AG09319 (cell line): ENCODE data around the gene PRKG2.

Source experiments
- DNase-seq: peaks from one replicate; pipeline ENCODE4 v3.0.0-alpha.2; 2010; ENCODE audit warnings: low read depth; ENCODE audit errors: extremely low read depth
- TF ChIP-seq, protein P1 (sequence below): IDR thresholded peaks from 2 replicates; pipeline ENCODE4 v1.5.1; 2011; ENCODE audit warnings: low read depth, mild to moderate bottlenecking, inconsistent platforms, low read length, moderate library complexity

Gene PRKG2

DNA sequence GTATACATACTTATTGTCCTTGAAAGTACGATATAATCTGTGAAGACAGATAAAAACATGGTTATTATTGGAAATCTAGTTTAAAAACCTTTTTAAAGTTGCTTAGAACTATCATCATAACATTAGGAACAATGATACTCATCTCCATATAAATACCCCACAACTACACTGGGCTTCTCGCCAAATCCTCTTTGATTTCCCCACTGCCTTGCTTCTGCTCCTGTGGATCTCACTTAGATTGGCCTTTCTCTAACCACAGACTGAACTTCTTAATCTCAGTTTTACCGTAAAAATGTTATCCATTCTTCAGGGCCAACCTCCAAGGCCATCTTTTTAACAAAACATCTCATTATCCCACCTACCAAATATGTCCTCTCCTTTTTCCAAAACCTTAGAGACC is 77.6 kb downstream of the PRKG2 start:
- TF ChIP-seq, protein P1, sequence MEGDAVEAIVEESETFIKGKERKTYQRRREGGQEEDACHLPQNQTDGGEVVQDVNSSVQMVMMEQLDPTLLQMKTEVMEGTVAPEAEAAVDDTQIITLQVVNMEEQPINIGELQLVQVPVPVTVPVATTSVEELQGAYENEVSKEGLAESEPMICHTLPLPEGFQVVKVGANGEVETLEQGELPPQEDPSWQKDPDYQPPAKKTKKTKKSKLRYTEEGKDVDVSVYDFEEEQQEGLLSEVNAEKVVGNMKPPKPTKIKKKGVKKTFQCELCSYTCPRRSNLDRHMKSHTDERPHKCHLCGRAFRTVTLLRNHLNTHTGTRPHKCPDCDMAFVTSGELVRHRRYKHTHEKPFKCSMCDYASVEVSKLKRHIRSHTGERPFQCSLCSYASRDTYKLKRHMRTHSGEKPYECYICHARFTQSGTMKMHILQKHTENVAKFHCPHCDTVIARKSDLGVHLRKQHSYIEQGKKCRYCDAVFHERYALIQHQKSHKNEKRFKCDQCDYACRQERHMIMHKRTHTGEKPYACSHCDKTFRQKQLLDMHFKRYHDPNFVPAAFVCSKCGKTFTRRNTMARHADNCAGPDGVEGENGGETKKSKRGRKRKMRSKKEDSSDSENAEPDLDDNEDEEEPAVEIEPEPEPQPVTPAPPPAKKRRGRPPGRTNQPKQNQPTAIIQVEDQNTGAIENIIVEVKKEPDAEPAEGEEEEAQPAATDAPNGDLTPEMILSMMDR: no peak
- no peak for DNase-seq

DNA sequence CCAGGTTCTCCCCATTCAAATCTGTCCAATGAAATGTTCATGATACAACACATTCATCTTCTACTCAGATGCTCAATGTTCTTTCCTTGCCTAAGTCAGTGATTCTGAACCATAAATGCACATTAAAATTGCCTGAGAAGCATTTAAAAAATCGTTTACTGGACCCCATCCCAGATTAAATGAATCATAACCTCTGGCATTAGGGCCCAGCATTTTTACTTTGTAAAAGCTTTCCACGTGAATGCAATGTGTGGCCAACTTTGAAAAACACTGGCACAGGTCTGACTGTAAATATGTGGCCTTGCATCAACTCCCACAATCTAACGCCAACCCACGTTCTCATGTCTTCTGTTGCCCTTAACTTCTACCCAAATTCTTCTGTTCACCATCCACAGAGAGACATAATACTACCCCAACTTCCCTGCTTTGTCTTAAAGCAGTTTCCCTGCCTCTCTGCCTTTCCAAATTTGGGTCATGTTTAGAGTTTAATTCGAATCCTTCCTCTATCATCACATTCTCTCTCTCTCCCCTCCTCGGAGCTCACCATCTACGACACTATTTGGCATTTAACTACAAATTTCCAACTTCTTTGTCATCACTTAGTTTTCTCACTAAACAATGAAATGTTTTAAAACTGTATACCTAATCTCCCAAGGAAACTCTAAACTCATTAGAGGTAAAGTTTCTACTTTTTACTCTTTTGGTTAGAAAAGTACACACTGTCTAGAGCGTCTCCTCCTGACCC is 78.7 kb downstream of the PRKG2 start:
- TF ChIP-seq, protein P1: no peak
- DNase-seq: peak; percentile 85

DNA sequence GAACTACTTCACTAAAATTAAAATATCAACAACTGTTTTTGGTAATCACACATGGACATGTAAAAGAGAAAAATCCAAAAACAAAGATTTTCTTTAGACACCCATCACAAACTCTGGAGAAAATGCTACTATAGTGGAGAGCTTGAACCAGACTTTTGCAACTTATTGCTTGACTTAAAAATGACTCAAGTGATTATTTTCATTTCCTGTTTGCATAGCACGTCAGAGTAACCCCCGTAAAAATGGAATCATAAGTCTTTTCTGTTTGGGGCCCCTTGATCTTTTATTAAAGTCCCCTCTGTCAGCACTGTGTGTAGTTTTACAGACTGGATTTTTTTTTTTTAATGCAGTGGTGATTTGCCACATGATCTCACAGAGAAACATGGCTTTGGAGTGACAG is 79.5 kb downstream of the PRKG2 start:
- no peak for DNase-seq
- TF ChIP-seq, protein P1: no peak

DNA sequence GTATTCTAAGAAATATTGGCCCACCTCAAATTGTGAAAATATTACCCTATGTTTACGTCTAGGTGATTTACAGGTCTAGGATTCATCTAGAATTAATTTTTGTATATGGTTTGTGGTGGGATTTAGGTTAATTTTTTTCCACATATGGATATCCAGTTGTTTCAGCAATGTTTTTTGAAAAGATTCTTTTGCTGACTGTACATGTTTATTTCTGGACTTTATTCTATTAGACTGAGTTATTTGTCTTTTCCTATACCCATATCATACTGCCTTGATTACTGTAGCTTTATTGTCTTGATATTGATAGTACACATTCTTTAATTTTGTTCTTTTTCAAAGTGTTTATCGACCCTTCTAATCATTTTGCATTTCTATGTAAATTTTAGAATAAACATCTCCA is 83.5 kb downstream of the PRKG2 start:
- no peak for DNase-seq
- TF ChIP-seq, protein P1: no peak

DNA sequence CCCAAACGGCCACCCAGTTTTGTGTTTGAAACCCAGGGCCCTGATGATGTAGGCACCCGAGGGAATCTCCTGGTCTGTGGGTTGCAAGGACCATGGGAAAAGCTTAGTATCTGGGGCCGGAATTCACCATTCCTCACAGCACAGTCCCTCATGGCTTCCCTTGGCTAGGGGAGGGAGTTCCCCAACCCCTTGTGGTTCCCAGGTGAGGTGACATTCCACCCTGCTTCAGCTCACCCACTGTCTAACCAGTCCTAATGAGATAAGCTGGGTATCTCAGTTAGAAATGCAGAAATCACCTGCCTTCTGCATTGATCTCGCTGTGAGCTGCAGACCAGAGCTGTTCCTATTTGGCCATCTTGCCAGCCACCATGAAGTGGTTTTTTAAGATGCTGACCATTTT is 84.0 kb downstream of the PRKG2 start:
- no peak for DNase-seq
- TF ChIP-seq, protein P1: no peak

DNA sequence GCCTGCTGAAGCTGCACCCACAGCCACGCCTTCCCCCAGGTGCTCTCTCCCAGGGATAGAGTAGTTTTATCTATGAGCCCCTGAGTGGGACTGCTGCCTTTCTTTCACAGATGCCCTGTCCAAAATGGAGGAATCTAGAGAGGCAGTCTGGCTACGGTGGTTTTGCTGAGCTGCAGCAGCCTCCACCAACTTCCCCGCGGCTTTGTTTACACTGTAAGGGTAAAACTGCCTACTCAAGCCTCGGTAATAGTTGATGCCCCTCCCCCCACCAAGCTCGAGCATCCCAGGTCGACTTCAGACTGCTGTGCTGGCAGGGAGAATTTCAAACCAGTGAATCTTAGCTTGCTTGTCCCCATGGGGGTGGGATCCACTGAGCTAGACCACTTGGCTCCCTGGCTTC is 84.5 kb downstream of the PRKG2 start:
- DNase-seq: no peak
- TF ChIP-seq, protein P1: no peak

DNA sequence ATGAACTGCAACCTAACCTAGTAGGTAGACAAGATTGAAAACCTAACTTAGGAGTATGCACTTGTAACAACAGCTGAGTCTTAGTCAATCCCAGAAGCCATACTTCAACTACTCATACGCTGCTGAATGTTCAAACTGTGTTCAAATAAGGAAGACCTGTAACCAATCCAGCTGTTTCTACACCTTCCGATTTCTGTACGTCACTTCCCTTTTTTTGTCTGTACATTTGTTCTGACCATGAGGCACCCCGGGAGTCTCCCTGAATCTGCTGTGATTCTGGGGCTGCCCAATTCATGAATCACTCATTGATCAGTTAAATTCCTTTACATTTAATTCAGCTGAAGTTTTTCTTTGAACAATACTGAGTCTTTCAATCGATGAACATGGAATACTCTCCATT is 95.0 kb downstream of the PRKG2 start:
- TF ChIP-seq, protein P1: no peak

More for the DNA sequence above, 95.0 kb downstream of the PRKG2 start:
- DNase-seq: no peak
